Measurements from ENCODE around the gene SUSD4.

The SUSD4 gene

DNA sequence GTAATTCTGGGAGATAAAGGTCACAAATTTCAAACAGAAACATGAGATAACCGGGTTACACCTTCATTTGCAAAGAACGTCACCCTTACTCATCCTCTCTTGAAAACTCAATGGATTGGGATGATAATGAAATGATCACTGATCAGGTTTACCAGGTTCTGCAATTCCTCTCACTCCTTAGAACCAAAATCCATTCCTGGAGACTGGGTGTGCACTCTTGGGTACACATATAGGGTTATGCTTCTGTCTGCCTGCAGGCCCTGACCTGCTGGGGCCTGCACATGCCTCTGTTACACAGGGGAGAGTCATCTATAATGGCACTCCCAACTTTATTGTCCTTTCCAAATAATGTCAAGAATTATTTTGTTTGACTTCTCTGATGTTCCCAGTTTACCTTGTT, 8.3 kb downstream of the SUSD4 start:
- DNase-seq = no peak

DNA sequence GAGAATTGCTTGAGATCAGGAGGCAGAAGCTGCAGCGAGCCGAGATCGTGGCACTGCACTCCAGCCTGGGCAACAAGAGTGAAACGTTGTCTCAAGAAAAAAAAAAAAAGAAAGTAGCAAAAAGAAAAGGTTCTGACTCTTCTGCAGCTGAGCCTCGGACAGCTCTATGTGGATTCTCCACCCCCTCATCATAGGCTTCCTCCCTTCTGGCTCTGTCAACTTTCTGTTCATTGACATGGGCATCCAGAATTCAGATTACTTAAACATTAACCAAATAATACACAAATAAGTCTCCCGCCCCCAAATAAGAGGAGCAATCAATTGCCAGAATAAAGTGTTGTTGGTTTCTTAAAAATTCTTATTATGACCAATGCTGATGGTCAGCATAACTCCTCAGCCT, 10.0 kb downstream of the SUSD4 start:
- no peak for DNase-seq

- no peak for DNase-seq
These were observed 11.0 kb downstream of the SUSD4 start for GRCh38 chr1:223352944-223353343.

GRCh38 chr1:223350361-223350908, 13.5 kb downstream of the SUSD4 start:
- DNase-seq = no peak

DNA sequence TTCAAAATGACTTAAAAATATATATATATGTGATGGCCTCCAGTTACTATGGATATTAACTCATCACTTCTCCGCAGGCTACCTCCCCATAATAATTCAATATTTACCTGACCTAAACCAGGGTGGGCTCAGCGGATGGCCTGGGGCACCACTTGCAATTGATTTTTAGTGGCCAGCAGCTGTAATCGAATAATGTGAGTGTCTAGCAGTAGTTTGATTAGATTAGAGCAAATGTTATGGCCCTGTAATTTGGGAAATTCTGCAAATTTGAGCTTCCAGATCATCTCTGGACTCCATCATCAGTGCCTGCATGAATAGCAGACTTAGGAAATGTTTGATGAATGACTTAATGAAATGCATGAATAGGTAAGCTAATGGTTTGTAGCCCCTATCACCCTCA, 14.7 kb downstream of the SUSD4 start:
- no peak for DNase-seq

- DNase-seq = no peak
These were observed 15.5 kb downstream of the SUSD4 start for GRCh38 chr1:223348439-223348838.

DNA sequence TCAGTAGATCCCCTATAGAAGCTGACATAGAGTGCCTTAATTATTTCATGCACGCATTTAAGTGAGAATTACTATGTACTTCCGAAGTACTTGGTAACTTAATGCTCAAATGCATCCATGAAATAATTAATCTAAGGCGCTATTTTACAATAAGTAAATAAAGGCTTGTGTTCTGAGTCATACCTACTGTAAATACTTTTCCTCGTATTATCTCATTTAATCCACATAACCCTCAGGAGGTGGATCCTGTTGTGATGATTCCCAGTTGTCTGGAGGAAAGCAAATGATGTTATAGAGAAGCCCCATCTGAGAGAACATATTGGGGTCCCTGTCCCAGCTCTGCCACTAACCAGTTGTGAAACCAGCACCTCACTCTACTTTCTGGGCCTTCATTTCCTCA, 16.4 kb downstream of the SUSD4 start:
- no peak for DNase-seq

DNA sequence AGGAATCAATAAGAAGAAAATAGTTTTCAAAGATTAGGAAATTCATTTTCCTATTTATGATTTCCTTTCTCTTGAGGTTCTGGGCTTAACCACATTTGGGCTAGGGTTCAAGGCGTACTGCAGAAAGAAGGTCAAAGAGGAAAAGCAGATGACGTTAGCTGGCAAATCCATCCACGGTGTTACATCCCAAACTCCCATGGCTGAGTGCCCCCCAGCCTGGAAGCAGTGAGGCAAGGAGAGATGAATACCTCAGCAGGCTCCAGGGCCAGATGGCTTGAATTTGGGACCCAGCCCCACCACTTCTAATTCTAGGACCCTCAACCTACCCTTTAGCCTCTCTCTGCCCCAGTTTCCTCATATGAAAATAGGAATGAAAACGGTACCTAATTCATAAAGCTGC, 17.7 kb downstream of the SUSD4 start:
- no peak for DNase-seq

DNA sequence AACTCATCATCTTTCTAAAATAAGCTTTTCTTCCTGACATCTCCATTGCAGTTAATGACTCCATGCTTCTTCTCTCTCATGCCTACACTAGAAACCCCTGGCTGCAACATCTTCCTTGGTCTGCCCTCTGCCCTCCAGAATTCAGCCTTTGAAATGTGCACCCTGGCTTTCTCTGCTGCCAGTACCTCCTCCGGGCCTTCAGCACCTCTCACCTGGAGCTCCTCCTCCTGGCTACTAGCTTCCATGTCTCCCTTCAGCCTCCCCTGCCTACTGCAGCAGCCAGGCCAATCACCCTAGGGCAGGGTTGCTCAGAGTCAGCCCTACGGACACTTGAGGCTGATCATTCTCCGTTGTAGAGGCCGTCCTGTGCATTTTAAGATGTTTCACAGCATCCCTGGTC, 18.3 kb downstream of the SUSD4 start:
- no peak for DNase-seq

- DNase-seq = no peak
These were observed 19.5 kb downstream of the SUSD4 start for GRCh38 chr1:223344491-223344890.

DNA sequence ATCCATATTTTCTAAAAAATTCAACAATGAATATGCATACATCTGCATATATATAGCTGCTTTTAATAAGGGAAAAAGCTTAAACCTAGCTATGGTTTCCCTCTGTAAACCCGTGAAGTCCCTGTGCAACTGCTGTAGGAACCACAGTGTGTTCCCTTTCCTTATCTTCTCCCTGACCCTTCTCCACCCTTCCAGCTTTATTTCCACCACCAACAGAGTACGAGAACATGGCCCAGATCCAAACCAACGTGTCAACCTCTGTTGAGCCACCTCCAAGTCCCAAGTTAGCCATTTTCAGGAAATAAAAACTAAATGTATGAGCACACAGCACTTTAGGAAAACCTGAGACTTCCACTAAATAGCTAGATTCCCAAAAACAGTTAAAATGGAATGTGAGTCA, 20.3 kb downstream of the SUSD4 start:
- no peak for DNase-seq

- DNase-seq = no peak
These were observed 22.9 kb downstream of the SUSD4 start for GRCh38 chr1:223341121-223341520.

- DNase-seq = no peak
These were observed 23.3 kb downstream of the SUSD4 start for GRCh38 chr1:223340637-223341036.

GRCh38 chr1:223339861-223340260, 24.1 kb downstream of the SUSD4 start:
- DNase-seq = no peak

DNA sequence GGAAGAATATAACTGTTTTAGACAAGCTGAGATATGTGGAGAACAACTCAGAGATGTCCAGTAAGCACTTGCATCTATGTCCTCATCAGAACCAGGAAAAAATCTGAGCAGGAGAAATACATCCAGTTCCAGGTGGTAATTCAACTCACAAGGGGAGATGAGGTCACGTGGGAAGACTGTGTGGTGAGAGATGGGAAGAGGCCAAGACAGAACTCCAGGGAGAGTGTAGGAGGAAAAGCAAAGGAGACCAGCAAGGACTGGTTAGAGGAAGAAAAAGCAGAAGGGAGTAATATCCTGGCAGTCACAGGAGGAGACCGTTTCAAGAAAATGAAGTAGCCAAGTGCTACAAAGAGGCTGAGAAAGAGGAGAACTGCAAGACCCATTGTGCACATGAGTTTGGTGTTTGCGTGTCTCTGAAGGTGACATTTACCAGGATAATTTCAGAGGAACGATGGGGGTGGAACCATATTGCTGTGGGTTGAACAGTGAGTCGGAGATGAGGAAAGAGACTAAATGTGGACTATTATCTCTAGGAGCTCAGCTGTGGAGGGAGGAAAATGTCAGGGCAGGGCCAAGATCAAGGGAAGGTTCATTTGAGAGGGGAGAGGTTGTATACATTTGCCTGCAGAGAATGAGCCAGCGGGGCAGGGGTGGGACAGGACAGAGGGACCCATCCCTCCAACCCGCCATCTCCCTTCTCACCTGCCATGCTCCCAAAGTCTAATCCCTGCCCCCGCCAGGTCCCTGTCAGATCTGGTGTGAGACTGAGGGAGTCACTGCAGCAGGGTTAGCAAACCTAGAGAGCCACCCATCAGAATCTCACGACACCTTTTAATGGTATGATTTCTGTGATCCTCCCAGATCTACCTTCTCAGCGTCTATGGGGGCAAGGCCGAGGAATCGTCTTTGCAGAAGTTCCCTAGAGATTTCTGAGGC, 24.9 kb downstream of the SUSD4 start:
- no peak for DNase-seq

- DNase-seq = no peak
These were observed 26.7 kb downstream of the SUSD4 start for GRCh38 chr1:223337174-223337869.

GRCh38 chr1:223334156-223334555, 29.8 kb downstream of the SUSD4 start:
- no peak for DNase-seq

GRCh38 chr1:223332997-223333396, 31.0 kb downstream of the SUSD4 start:
- DNase-seq = no peak

DNA sequence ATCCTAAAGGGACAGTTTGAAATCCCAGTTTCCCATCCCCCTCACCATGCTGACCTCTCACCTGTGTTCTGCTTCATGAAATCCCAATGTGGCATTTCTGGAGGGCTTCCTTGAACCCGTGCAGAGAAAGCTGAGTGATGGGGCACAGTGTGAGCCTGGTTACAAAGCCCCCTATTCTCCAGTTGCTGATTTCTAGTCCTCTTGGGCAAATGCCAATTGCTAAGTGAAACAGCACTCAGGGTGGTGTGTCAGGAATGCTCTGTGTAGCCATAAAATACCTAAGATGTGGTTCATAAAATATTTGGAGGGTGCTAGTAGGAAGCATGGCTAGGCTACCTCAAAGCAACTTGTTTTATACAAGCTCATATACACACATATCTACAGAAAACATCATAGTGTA, 32.0 kb downstream of the SUSD4 start:
- DNase-seq = no peak

DNA sequence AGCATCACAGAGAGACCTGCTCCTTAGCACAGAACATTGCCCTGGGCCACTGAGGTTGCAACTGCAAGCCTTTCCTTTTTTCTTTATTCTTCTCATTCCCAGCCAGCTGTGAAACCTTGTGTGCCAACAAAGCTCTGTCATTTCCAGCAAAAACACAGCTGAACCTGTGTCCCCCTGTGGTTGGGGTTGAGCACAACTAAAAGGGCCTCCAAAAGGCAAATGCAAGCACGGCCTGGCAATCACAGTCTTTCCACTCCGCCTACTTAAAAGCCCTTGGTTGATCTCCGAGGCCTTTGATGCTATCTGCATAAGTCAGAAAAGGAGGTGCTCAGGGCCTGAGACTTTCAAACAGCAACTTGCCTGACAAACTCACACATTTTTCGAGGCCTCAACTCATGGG, 32.7 kb downstream of the SUSD4 start:
- DNase-seq = no peak

DNA sequence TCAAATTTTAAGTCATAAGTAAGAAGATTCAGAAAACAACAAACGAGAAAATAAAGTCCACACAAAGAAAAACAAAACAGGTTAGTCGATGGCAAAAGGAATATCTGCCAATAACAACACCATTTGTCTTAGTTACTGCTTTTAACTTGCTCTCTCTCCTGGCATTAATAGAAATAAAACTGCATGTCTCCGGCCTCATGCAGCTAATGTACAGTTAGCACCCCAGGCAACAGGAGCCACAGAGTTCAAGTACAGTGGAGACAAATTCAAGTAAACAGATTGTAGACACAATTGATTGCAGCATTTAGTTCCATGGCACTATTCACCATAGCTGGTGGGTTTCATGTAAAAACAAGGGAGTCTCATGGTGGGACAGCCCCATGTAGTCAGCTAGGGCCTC, 33.5 kb downstream of the SUSD4 start:
- no peak for DNase-seq

- no peak for DNase-seq
These were observed 34.1 kb downstream of the SUSD4 start for GRCh38 chr1:223329664-223330415.

GRCh38 chr1:223329252-223329651, 34.7 kb downstream of the SUSD4 start:
- no peak for DNase-seq

Measured in activated gamma-delta T cell (primary cell).